Neural progenitor cell (in vitro differentiated cells): ENCODE data around the gene TSEN34.

Experiments
- CTCF ChIP-seq: fragments of 200-600 bp; sonication (generic); IDR thresholded peaks from 2 replicates; pipeline ENCODE4 v1.5.1; 2017; ENCODE audit warnings: antibody characterized with exemption, mild to moderate bottlenecking
- EZH2 ChIP-seq: fragments of 200-600 bp; sonication (generic); IDR thresholded peaks from 2 replicates; pipeline ENCODE4 v1.6.1; 2017; ENCODE audit warnings: antibody characterized with exemption, mild to moderate bottlenecking, moderate library complexity
- EZH2phosphoT487 ChIP-seq: fragments of 200-600 bp; sonication (generic); IDR thresholded peaks from 2 replicates; pipeline ENCODE4 v1.6.1; 2017; ENCODE audit warnings: antibody characterized with exemption

- TF ChIP-seq CTCF: no peak
- TF ChIP-seq EZH2: no peak
- TF ChIP-seq EZH2phosphoT487: no peak
Observed at GRCh38 chr19:54162241-54162805, 28.8 kb upstream of the TSEN34 start.
